ENCODE measurements around the gene MORN5.

Gene MORN5

DNA sequence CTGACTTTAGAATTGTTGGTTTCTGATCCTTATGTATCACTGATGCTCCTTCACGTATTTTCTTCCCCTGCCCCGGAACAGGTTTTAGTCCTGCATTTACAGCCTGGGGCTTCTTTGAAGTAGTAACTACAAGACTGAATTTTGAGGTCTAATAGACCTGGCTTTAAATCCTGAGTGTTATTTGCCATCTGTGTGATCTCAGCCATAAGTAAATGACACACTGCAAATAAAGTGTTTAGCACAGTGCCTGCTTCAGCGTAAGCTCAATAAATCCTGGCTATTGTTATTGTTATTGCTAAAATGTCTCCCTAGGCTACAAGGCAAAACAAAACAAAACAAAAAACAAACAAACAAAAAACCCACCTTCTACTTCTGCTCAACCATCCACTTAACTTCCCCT, 84.6 kb downstream of the MORN5 start:
- no peak for DNase-seq

DNA sequence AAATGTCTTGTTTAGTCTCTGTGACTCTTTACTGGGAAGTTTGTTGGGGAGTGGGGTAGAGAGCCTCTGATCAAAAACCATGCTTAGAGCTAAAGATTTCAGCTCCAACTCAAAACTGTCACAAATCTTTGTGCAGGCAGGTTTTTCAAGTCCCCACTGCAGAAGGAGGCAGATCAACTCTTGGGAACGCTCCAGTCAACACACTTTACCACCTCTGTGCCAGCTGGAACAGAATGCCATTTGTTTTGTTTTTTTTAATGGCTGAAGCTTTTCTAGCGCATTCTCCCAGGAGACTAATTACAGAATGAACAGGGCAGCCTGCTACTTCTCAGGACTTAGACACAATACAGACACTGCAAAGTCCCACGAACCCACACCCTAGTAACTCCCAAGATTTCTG, 87.0 kb downstream of the MORN5 start:
- no peak for DNase-seq

DNA sequence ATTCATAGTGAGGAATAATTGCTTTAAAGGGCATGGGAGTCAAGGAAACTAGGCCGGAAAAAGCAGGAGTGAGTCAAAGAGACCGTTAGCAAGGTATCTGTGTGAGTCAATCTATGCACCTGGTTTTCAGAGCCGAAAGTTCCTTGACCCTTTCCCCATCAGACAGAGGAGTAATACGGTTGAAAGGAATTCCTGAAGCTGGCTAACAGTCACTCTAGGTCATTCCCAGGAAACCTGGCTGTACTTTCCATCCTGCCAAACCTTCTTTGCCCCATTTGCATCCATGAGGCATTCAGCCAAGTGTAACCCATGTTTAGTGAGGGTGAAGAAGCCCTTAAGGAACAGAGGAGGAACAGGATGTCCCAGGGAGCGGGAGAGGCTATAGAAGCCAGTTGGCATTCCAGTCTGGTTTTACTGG, 88.7 kb downstream of the MORN5 start:
- no peak for DNase-seq

Data from GDM1 (cell line).